GM12878 (cell line): ENCODE results near the gene CFAP300. TPM values are rescaled to one million over a fixed set of nuclear protein-coding genes. Genes with fewer than 3 reads are reported as not detected.

Source experiments
- ATAC-seq: fragments of 200-7000 bp; cut with Tn5 transposase; 3 replicates; pipeline ENCODE4 v1.9.1; 2020; ENCODE audit warnings: mild to moderate bottlenecking, moderate library complexity
- BruUV-seq: library from RNA; stranded (reverse); fragments of 400-500 nt; replicated peaks from 2 replicates; lab custom pipeline; 2021; lab: Mats Ljungman, UMichigan
- CTCF ChIA-PET: fragments of 300-600 bp; sonication (Branson Sonifier 250); formaldehyde crosslinking; extraction: SDS; loops from one replicate; lab custom pipeline; 2021; ENCODE audit warnings: inconsistent platforms; lab: Yijun Ruan, JAX
- POLR2A ChIA-PET: fragments of 350-600 bp; formaldehyde crosslinking; extraction: SDS; loops from one replicate; lab custom pipeline; 2021; ENCODE audit warnings: inconsistent platforms; lab: Charles Lee
- RAD21 ChIA-PET: fragments of 300-600 bp; sonication (Branson Sonifier 250); formaldehyde crosslinking; loops from one replicate; lab custom pipeline; 2023; ENCODE audit warnings: antibody characterized with exemption; ENCODE audit not compliant: unreplicated experiment; lab: Charles Lee
- SMC1A ChIA-PET: fragments of 300-600 bp; sonication (Branson Sonifier 250); formaldehyde crosslinking; loops from one replicate; lab custom pipeline; 2023; ENCODE audit not compliant: unreplicated experiment, uncharacterized antibody; lab: Charles Lee
- DNase-seq: peaks from one replicate; pipeline ENCODE4 v3.0.0-alpha.2; 2011; ENCODE audit warnings: low read depth, low spot score
- FAIRE-seq: peaks from 3 replicates; lab custom pipeline; 2011; peaks lifted over from hg19 to GRCh38; lab: Jason Lieb, UNC
- H2AFZ ChIP-seq: 2 replicates; pipeline ENCODE4 v1.6.0; 2011; ENCODE audit warnings: low read depth, low read length, control low read depth; ENCODE audit not compliant: control insufficient read depth
- H3K27ac ChIP-seq: 2 replicates; pipeline ENCODE4 v1.5.1; 2011; ENCODE audit warnings: control low read depth; ENCODE audit not compliant: control insufficient read depth, insufficient read depth
- H3K27me3 ChIP-seq, 2 experiments: replicated peaks in 1 of 2; 2 replicates each; pipeline versions ENCODE4 v1.6.0 to v1.6.1; 2011; ENCODE audit warnings: low read length in 1 of 2; ENCODE audit not compliant: control insufficient read depth in 2 of 2, insufficient read depth in 2 of 2
- H3K36me3 ChIP-seq, 2 experiments: 2 replicates each; pipeline ENCODE4 v1.5.1; 2011; ENCODE audit warnings: low read length in 1 of 2; ENCODE audit not compliant: control insufficient read depth in 2 of 2, insufficient read depth in 2 of 2
- H3K4me1 ChIP-seq: 2 replicates; pipeline ENCODE4 v1.6.1; 2011; ENCODE audit warnings: mild to moderate bottlenecking, low read length, moderate library complexity, mixed read lengths; ENCODE audit not compliant: control insufficient read depth, insufficient read depth
- H3K4me2 ChIP-seq: 2 replicates; pipeline ENCODE4 v1.6.0; 2011; ENCODE audit warnings: control low read depth; ENCODE audit not compliant: control insufficient read depth, insufficient read depth
- H3K4me3 ChIP-seq: fragments of 200-600 bp; sonication (generic); 2 replicates; pipeline ENCODE4 v1.5.1; 2016
- H3K79me2 ChIP-seq: 2 replicates; pipeline ENCODE4 v1.6.0; 2011; ENCODE audit warnings: low read length; ENCODE audit not compliant: control insufficient read depth, insufficient read depth
- H3K9ac ChIP-seq: 2 replicates; pipeline ENCODE4 v1.8.0; 2011; ENCODE audit warnings: low read length, control low read depth, mixed read lengths; ENCODE audit not compliant: control insufficient read depth, insufficient read depth
- H3K9me3 ChIP-seq: replicated peaks from 3 replicates; pipeline ENCODE4 v1.5.1; 2011; ENCODE audit warnings: mild to moderate bottlenecking, low read length; ENCODE audit not compliant: control insufficient read depth, insufficient read depth
- H4K20me1 ChIP-seq: 2 replicates; pipeline ENCODE4 v1.6.0; 2011; ENCODE audit not compliant: control insufficient read depth, insufficient read depth
- ATF7 ChIP-seq: fragments of 450-650 bp; IDR thresholded peaks from 2 replicates; pipeline ENCODE4 v1.6.1; 2016; ENCODE audit warnings: low read depth, mild to moderate bottlenecking
- BRCA1 ChIP-seq: IDR thresholded peaks from 2 replicates; pipeline ENCODE4 v1.6.1; 2011; ENCODE audit warnings: low read depth, low read length, improper control_type of control experiment
- EED ChIP-seq: sonication (generic); IDR thresholded peaks from 2 replicates; pipeline ENCODE4 v1.6.1; 2016; ENCODE audit warnings: antibody characterized with exemption, low read depth
- GABPA ChIP-seq: IDR thresholded peaks from 2 replicates; pipeline ENCODE4 v1.6.1; 2014; ENCODE audit warnings: antibody characterized with exemption, low read depth, mild to moderate bottlenecking, inconsistent platforms
- IRF4 ChIP-seq: IDR thresholded peaks from 2 replicates; pipeline ENCODE4 v1.6.1; 2011; ENCODE audit warnings: low read depth, low read length
- MEF2A ChIP-seq: IDR thresholded peaks from 2 replicates; pipeline ENCODE4 v1.6.1; 2011; ENCODE audit warnings: low read depth, mild to moderate bottlenecking, low read length, moderate library complexity; ENCODE audit not compliant: insufficient read depth
- MEF2B ChIP-seq: fragments of 450-650 bp; IDR thresholded peaks from 2 replicates; pipeline ENCODE4 v1.6.1; 2018; ENCODE audit warnings: mild to moderate bottlenecking, moderate library complexity; ENCODE audit not compliant: partially characterized antibody, poor library complexity, severe bottlenecking
- MYB ChIP-seq: fragments of 150-350 bp; IDR thresholded peaks from 2 replicates; pipeline ENCODE4 v1.6.1; 2014; ENCODE audit warnings: mild to moderate bottlenecking, low read depth, low read length, borderline replicate concordance
- POU2F2 ChIP-seq: IDR thresholded peaks from 3 replicates; pipeline ENCODE4 v1.6.1; 2011; ENCODE audit warnings: low read depth, mild to moderate bottlenecking, low read length, borderline replicate concordance
- SUZ12 ChIP-seq: fragments of 200-600 bp; sonication (generic); IDR thresholded peaks from one replicate; pipeline ENCODE4 v1.6.1; 2018; ENCODE audit warnings: antibody characterized with exemption, mild to moderate bottlenecking; ENCODE audit not compliant: unreplicated experiment
- ZNF687 ChIP-seq: fragments of 450-650 bp; IDR thresholded peaks from 2 replicates; pipeline ENCODE4 v1.6.1; 2017; ENCODE audit warnings: mild to moderate bottlenecking, moderate library complexity
- WGBS: methylation state at CpG from one replicate; pipeline ENCODE4 v1.1.6; 2016; ENCODE audit warnings: low lambda C conversion rate; ENCODE audit not compliant: insufficient replicate concordance, insufficient coverage; ENCODE audit errors: missing lambda C conversion rate; 5-methylcytosine and 5-hydroxymethylcytosine counted together
- in situ Hi-C: fragments of 300-500 bp; cut with MboI; formaldehyde crosslinking; loops from 9 replicates; pipeline ENCODE4 v1.14.3; 2018; ENCODE audit warnings: mixed read lengths
- intact Hi-C: fragments of 100-400 bp; cut with micrococcal nuclease; formaldehyde crosslinking; loops from one replicate; pipeline ENCODE4 v1.14.2; 2022; ENCODE audit not compliant: unreplicated experiment
- polyA plus RNA-seq, 11 experiments: library from polyadenylated mRNA; depleted of rRNA in 4 of 11; unstranded in 6 of 11; stranded (reverse) in 5 of 11; fragments of >200 nt; fragmentation: Nextera tagmentation in 4 of 11; fragmentation: Illumina TruSeq in 1 of 11; extraction: Ambion mirVana in 4 of 11; extraction: Trizol in 1 of 11; gene quantifications; 1 replicate in 1 of 11; 2 replicates in 10 of 11; pipeline versions ENCODE4 v1.2.1 to v1.2.3, GENCODE V29; 2011 to 2016; ENCODE audit warnings: inconsistent platforms in 2 of 11, missing spikeins in 2 of 11, low read depth in 1 of 11
- total RNA-seq, 4 experiments: library from RNA; depleted of rRNA in 3 of 4; stranded (reverse); fragments of >200 nt in 3 of 4; fragmentation: Illumina TruSeq in 1 of 4; extraction: Trizol in 1 of 4; gene quantifications; 2 replicates each; pipeline versions ENCODE4 v1.2.1 to v1.2.3, GENCODE V29; 2013 to 2021
- TF ChIP-seq, protein P1 (sequence below): IDR thresholded peaks from 2 replicates; pipeline ENCODE4 v1.6.1; 2011; ENCODE audit warnings: mild to moderate bottlenecking, low read depth, low read length, moderate library complexity; ENCODE audit not compliant: insufficient replicate concordance
- TF ChIP-seq, protein P2 (sequence below): fragments of 450-650 bp; IDR thresholded peaks from 2 replicates; pipeline ENCODE4 v1.6.1; 2017; ENCODE audit warnings: mild to moderate bottlenecking, moderate library complexity
- TF ChIP-seq, protein P3 (sequence below): IDR thresholded peaks from 2 replicates; pipeline ENCODE4 v1.6.1; 2012; ENCODE audit warnings: low read depth, low read length, improper control_type of control experiment

CFAP300 gene
- total and polyA plus RNA-seq, 10 of the 15 experiments (the other 5 are each of a cell fraction or from before 2014, with no cell fraction given) = not detected

- no TSS peak for BruUV-seq
- intact Hi-C loops = no loop called here
- Histone ChIP-seq H3K36me3 (no peaks in the 10 kb centered on the region), H3K27me3 (no peaks in the 10 kb centered on the region), H3K27ac (no peak overlapping the region), H3K9me3 (no peaks in the 10 kb centered on the region), H3K4me1 (no peaks in the 10 kb centered on the region), H3K9ac (no peak overlapping the region), H2AFZ (no peak overlapping the region), H3K79me2 (no peaks in the 10 kb centered on the region), H4K20me1 (no peaks in the 10 kb centered on the region), H3K4me2 (0 out of 2 replicates have a peak overlapping the region, but pooled peaks have one; percentile 25), H3K4me3 (no peak overlapping the region)
- ChIA-PET SMC1A (no interaction called here), RAD21 (no interaction called here), CTCF (no interaction called here), POLR2A (no interaction called here)
- DNase-seq = no peak
- in situ Hi-C loops = no loop called here
- 21% methylated on average over 4 of the region's 4 CpGs for WGBS
- no peak for ATAC-seq
- no peak for FAIRE-seq
- no peak for TF ChIP-seq MYB
- no peak for TF ChIP-seq SUZ12
- no peak for TF ChIP-seq GABPA
- TF ChIP-seq MEF2A = no peak
- no peak for TF ChIP-seq BRCA1
- TF ChIP-seq MEF2B = no peak
- TF ChIP-seq ATF7 = no peak
- no peak for TF ChIP-seq EED
- TF ChIP-seq, protein P1, sequence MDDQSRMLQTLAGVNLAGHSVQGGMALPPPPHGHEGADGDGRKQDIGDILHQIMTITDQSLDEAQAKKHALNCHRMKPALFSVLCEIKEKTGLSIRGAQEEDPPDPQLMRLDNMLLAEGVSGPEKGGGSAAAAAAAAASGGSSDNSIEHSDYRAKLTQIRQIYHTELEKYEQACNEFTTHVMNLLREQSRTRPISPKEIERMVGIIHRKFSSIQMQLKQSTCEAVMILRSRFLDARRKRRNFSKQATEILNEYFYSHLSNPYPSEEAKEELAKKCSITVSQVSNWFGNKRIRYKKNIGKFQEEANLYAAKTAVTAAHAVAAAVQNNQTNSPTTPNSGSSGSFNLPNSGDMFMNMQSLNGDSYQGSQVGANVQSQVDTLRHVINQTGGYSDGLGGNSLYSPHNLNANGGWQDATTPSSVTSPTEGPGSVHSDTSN = no peak
- no peak for TF ChIP-seq ZNF687
- TF ChIP-seq, protein P2, sequence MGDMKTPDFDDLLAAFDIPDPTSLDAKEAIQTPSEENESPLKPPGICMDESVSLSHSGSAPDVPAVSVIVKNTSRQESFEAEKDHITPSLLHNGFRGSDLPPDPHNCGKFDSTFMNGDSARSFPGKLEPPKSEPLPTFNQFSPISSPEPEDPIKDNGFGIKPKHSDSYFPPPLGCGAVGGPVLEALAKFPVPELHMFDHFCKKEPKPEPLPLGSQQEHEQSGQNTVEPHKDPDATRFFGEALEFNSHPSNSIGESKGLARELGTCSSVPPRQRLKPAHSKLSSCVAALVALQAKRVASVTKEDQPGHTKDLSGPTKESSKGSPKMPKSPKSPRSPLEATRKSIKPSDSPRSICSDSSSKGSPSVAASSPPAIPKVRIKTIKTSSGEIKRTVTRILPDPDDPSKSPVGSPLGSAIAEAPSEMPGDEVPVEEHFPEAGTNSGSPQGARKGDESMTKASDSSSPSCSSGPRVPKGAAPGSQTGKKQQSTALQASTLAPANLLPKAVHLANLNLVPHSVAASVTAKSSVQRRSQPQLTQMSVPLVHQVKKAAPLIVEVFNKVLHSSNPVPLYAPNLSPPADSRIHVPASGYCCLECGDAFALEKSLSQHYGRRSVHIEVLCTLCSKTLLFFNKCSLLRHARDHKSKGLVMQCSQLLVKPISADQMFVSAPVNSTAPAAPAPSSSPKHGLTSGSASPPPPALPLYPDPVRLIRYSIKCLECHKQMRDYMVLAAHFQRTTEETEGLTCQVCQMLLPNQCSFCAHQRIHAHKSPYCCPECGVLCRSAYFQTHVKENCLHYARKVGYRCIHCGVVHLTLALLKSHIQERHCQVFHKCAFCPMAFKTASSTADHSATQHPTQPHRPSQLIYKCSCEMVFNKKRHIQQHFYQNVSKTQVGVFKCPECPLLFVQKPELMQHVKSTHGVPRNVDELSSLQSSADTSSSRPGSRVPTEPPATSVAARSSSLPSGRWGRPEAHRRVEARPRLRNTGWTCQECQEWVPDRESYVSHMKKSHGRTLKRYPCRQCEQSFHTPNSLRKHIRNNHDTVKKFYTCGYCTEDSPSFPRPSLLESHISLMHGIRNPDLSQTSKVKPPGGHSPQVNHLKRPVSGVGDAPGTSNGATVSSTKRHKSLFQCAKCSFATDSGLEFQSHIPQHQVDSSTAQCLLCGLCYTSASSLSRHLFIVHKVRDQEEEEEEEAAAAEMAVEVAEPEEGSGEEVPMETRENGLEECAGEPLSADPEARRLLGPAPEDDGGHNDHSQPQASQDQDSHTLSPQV = no peak
- no peak for TF ChIP-seq IRF4
- TF ChIP-seq, protein P3, sequence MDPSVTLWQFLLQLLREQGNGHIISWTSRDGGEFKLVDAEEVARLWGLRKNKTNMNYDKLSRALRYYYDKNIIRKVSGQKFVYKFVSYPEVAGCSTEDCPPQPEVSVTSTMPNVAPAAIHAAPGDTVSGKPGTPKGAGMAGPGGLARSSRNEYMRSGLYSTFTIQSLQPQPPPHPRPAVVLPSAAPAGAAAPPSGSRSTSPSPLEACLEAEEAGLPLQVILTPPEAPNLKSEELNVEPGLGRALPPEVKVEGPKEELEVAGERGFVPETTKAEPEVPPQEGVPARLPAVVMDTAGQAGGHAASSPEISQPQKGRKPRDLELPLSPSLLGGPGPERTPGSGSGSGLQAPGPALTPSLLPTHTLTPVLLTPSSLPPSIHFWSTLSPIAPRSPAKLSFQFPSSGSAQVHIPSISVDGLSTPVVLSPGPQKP = no peak
- no peak for TF ChIP-seq POU2F2
Observed at GRCh38 chr11:102046841-102047240, 396 bp upstream of the CFAP300 start.
